ENCODE results near the gene GRM1.

GRCh38 chr6:146092961-146093686, 64.3 kb downstream of the GRM1 start:
- TF ChIP-seq CTCF (IDR thresholded peaks at IDR 0.05) (no peak), POLR2A (IDR thresholded peaks at IDR 0.05) (no peak)
